Muscle of leg (tissue), 16 donors: ENCODE measurements around the gene SRP68. TPM values are rescaled to one million over a fixed set of nuclear protein-coding genes. Genes with fewer than 3 reads are reported as not detected.

Experiments used
- DNase-seq: peaks from one replicate; pipeline ENCODE4 v3.0.0; 2013
- H3K27ac ChIP-seq: one replicate; pipeline ENCODE4 v1.5.1; 2013; ENCODE audit warnings: mild to moderate bottlenecking, low read length, control low read depth
- H3K27me3 ChIP-seq: one replicate; pipeline ENCODE4 v1.6.1; 2013; ENCODE audit warnings: low read length; ENCODE audit not compliant: control insufficient read depth, insufficient read depth
- H3K36me3 ChIP-seq: one replicate; pipeline ENCODE4 v1.6.1; 2013; ENCODE audit warnings: low read length; ENCODE audit not compliant: control insufficient read depth, insufficient read depth
- H3K4me1 ChIP-seq: one replicate; pipeline ENCODE4 v1.6.1; 2013; ENCODE audit warnings: low read length; ENCODE audit not compliant: control insufficient read depth, insufficient read depth
- H3K4me3 ChIP-seq: one replicate; pipeline ENCODE4 v1.5.1; 2013; ENCODE audit warnings: low read length, control low read depth
- H3K9me3 ChIP-seq: replicated peaks from 2 replicates; pipeline ENCODE4 v1.6.1; 2013; ENCODE audit warnings: low read depth, low read length; ENCODE audit not compliant: control insufficient read depth
- WGBS: methylation state at CpG from one replicate; pipeline ENCODE4 v1.1.5; 2013; ENCODE audit warnings: missing lambda C conversion rate; ENCODE audit not compliant: insufficient coverage; 5-methylcytosine and 5-hydroxymethylcytosine counted together
- long read RNA-seq, 11 donors: transcript quantifications; one replicate each; lab custom pipeline, GENCODE V29; 2026
- polyA plus RNA-seq, 8 donors: library from polyadenylated mRNA; unstranded; fragments of 120-200 nt; gene quantifications; one replicate each; pipeline versions ENCODE4 v1.2.1 to v1.2.3, GENCODE V29; 2013; ENCODE audit warnings: inconsistent platforms in 1 of 8, low replicate concordance in 1 of 8; ENCODE audit not compliant: insufficient read length in 8 of 8, insufficient read depth in 1 of 8
- total RNA-seq: library from RNA; stranded (reverse); fragments of 120-200 nt; gene quantifications from one replicate; pipeline ENCODE4 v1.2.4, GENCODE V29; 2013

Gene SRP68
- total RNA-seq (25.0 TPM), polyA plus RNA-seq (100 to 1,000 TPM in 2 of 8 donors, 10 to 100 TPM in 6; 72.6 to 110 (median 93.8) TPM)
- long read RNA-seq, donor 1, transcript SRP68-201 (16 exons, 2,649 nt), result major isoform, 11 of 11 reads
- long read RNA-seq, donor 1, partial matches to known transcripts, result 0 of 11 reads
- long read RNA-seq, donor 1, other reads (novel, unspliced or antisense), result 0 of 11 reads
- long read RNA-seq, donor 2, partial matches to known transcripts, result 0 of 2 reads
- long read RNA-seq, donor 2, other reads (novel, unspliced or antisense), result 0 of 2 reads
- long read RNA-seq, donor 3, transcript SRP68-201 (16 exons, 2,649 nt), result major isoform, 21 of 22 reads
- long read RNA-seq, donor 3, partial matches to known transcripts, result 0 of 22 reads
- long read RNA-seq, donor 3, other reads (novel, unspliced or antisense), result 0 of 22 reads
- long read RNA-seq, donor 4, transcript SRP68-201 (16 exons, 2,649 nt), result major isoform, 7 of 8 reads
- long read RNA-seq, donor 4, partial matches to known transcripts, result 0 of 8 reads
- long read RNA-seq, donor 4, other reads (novel, unspliced or antisense), result 0 of 8 reads
- long read RNA-seq, donor 5, transcript SRP68-201 (16 exons, 2,649 nt), result major isoform, 35 of 43 reads
- long read RNA-seq, donor 5, partial matches to known transcripts, result 7 of 43 reads
- long read RNA-seq, donor 5, other reads (novel, unspliced or antisense), result 0 of 43 reads
- long read RNA-seq, donor 6, transcript SRP68-201 (16 exons, 2,649 nt), result major isoform, 25 of 26 reads
- long read RNA-seq, donor 6, partial matches to known transcripts, result 0 of 26 reads
- long read RNA-seq, donor 6, other reads (novel, unspliced or antisense), result 0 of 26 reads
- long read RNA-seq, donor 7, transcript SRP68-201 (16 exons, 2,649 nt), result major isoform, 17 of 19 reads
- long read RNA-seq, donor 7, partial matches to known transcripts, result 0 of 19 reads
- long read RNA-seq, donor 7, other reads (novel, unspliced or antisense), result 0 of 19 reads
- long read RNA-seq, donor 8, transcript SRP68-201 (16 exons, 2,649 nt), result major isoform, 9 of 11 reads
- long read RNA-seq, donor 8, partial matches to known transcripts, result 0 of 11 reads
- long read RNA-seq, donor 8, other reads (novel, unspliced or antisense), result 0 of 11 reads
- long read RNA-seq, donor 9, transcript SRP68-201 (16 exons, 2,649 nt), result major isoform, 6 of 8 reads
- long read RNA-seq, donor 9, partial matches to known transcripts, result 0 of 8 reads
- long read RNA-seq, donor 9, other reads (novel, unspliced or antisense), result 0 of 8 reads
- long read RNA-seq, donor 10, transcript SRP68-201 (16 exons, 2,649 nt), result major isoform, 18 of 23 reads
- long read RNA-seq, donor 10, partial matches to known transcripts, result 0 of 23 reads
- long read RNA-seq, donor 10, other reads (novel, unspliced or antisense), result 0 of 23 reads
- long read RNA-seq, donor 11, transcript SRP68-201 (16 exons, 2,649 nt), result major isoform, 12 of 13 reads
- long read RNA-seq, donor 11, partial matches to known transcripts, result 0 of 13 reads
- long read RNA-seq, donor 11, other reads (novel, unspliced or antisense), result 0 of 13 reads

DNA sequence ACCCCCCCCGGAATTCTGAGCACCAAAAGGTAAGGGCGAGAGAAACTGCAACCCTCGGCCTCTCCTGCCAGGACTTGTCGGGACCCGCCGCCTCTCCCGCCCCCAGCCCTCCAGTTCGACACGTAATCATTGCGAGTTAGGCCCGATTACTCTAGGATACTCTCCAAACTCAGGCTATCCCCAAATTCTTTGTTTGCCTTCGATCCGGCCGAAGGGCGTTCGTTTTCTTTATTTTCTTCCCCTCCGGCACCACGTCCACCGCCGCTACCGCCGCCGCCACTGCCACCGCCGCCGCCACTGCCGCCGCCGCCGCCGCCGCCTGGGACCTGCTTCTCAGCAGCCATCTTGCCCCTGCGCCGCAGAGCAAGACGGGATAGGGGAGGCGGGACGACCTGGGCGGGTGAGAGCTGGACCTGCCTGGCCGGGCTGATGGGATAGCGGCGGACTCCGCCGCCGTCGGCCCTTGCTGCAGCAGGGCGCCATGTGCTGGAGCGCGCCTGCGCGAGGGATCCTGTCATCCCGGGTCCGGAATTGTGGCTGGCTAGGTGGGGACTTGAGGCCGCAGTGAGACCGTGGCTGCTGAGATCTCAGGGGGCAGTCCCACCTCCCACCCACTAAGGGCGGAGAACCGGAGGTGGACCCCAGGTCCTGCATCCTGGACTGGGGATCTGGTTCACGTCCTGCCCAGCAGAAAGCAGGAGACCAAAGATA, at the start of gene SRP68:
SRP68 (minus strand) TSS at position 370 of the 711 bp plus-strand sequence; CDS start at position 344, 26 bp downstream.
- Histone ChIP-seq H3K27me3 (peaks cover 41% of the 10 kb centered on the region), H3K4me3 (peak within 1 kb of the TSS; percentile 82), H3K9me3 (no peaks in the 10 kb centered on the region), H3K27ac (peak within 1 kb of the TSS; percentile 75), H3K4me1 (peaks cover 38% of the 10 kb centered on the region), H3K36me3 (peaks cover 14% of the 10 kb centered on the region)
- under 1% methylated on average over 55 of the region's 57 CpGs for WGBS
- DNase-seq, result peak; percentile 97

DNA sequence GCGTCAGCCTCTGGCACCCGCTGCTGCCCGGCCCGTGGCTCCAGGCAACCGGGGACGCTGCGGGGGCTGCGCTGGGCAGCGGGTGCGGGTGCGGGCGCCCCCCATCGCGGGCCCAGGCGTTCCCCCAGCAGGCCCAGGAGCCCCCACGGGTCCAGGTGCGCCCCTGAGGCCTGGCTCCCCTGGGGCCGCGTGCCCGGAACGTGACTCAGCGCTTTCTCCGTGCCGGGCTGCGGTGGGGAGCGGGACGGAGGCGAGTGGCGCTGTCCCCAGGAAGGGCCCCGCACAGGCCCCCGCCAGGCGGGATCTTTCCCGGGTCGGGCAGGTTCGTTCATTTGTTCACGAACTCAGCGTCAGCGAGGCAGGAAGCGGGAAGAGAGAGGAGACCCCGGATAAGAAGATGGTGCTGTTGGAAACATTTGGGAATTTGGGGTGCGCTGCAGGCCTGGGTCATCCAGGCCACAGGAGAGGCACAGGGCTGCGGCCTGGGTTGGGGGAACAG, 49.7 kb upstream of the SRP68 start:
- H3K4me1 ChIP-seq, result peaks cover 14% of the 10 kb centered on the region
- peak overlapping the region; percentile 35 for H3K27ac ChIP-seq
- H3K27me3 ChIP-seq, result peaks cover 5% of the 10 kb centered on the region
- DNase-seq, result peak; percentile 45
- H3K9me3 ChIP-seq, result no peaks in the 10 kb centered on the region
- no peaks in the 10 kb centered on the region for H3K36me3 ChIP-seq
- WGBS, result 13% methylated on average over 42 of the region's 42 CpGs
- peak overlapping the region; percentile 45 for H3K4me3 ChIP-seq

GRCh38 chr17:76120658-76121008, 48.3 kb upstream of the SRP68 start:
- no peaks in the 10 kb centered on the region for H3K36me3 ChIP-seq
- H3K4me3 ChIP-seq, result no peak overlapping the region
- no peaks in the 10 kb centered on the region for H3K9me3 ChIP-seq
- H3K4me1 ChIP-seq, result peaks cover 14% of the 10 kb centered on the region
- DNase-seq, result no peak
- H3K27me3 ChIP-seq, result peaks cover 5% of the 10 kb centered on the region
- WGBS, result 88% methylated on average over 3 of the region's 5 CpGs
- H3K27ac ChIP-seq, result no peak overlapping the region

DNA sequence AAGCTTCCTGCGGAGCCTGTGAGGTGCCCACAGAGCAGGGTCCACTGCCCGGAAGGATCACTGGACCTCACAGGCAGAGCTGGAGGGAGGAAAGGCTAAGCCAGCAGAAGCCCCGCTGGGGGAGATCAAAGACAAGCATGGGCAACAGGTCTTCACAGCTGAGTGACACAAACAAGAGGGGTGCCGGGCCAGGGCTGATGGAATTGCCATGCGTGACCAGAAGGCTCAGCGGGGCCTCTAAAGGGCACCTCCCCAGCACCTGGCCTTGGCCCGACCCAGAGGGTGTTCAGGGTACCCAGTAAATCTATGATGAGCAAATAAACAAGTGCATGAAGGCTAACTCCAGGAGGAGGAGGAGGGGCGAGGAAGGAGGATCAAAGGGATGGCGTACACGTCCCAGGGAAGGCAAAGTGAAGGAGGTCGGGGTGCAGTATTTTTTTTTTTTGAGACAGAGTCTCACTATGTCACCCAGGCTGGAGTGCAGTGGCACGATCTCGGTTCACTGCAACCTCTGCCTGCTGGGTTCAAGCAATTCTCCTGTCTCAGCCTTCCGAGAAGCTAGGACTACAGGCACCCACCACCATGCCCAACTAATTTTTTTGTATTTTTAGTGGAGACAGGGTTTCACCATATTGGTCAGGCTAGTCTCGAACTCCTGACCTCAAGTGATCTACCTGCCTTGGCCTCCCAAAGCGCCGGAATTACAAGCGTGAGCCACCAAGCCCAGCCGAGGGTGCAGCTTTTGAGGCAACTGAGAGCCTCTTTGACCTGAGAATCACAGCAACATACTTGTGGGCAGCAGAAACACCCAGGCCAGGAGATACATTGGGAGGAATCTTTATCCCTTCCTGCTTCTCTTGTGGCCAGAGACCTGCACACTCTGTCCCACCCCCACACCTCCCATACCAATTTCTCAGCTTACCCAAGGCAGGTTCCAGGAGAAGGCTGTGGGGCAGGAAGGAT, 47.4 kb upstream of the SRP68 start:
- H3K4me3 ChIP-seq, result no peak overlapping the region
- peaks cover 14% of the 10 kb centered on the region for H3K4me1 ChIP-seq
- no peaks in the 10 kb centered on the region for H3K9me3 ChIP-seq
- no peak overlapping the region for H3K27ac ChIP-seq
- H3K27me3 ChIP-seq, result peaks cover 5% of the 10 kb centered on the region
- WGBS, result 65% methylated on average over 18 of the region's 19 CpGs
- no peaks in the 10 kb centered on the region for H3K36me3 ChIP-seq
- DNase-seq, result no peak

DNA sequence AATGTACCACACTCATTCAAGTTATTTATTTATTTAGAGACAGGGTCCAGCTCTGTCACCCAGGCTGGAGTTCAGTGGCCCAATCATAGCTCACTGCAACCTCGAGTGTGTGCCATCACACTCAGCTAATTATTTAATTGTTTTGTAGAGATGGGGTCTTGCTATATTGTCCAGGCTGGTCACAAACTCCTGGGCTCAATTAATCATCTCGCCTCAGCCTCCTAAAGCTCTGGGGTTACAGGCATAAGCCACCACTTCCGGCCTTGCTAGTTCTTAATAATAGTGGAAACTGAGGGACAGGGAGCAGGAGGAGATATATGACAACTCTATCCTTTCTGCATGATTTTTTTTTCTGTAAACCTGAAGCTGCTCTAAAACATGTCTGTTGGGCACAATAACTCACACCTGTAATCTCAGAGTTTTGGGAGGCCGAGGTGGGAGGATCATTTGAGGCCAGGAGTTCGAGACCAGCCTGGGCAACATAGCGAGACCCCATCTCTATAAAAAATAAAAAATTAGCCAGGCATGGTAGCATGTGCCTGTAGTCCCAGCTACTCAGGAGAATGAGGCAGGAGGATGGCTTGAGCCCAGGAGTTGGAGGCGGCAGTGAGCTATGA, 42.9 kb upstream of the SRP68 start:
- no peak overlapping the region for H3K27ac ChIP-seq
- H3K27me3 ChIP-seq, result no peaks in the 10 kb centered on the region
- no peaks in the 10 kb centered on the region for H3K9me3 ChIP-seq
- no peak for DNase-seq
- 89% methylated on average over 1 of the region's 7 CpGs for WGBS
- no peaks in the 10 kb centered on the region for H3K36me3 ChIP-seq
- no peaks in the 10 kb centered on the region for H3K4me1 ChIP-seq
- no peak overlapping the region for H3K4me3 ChIP-seq

DNA sequence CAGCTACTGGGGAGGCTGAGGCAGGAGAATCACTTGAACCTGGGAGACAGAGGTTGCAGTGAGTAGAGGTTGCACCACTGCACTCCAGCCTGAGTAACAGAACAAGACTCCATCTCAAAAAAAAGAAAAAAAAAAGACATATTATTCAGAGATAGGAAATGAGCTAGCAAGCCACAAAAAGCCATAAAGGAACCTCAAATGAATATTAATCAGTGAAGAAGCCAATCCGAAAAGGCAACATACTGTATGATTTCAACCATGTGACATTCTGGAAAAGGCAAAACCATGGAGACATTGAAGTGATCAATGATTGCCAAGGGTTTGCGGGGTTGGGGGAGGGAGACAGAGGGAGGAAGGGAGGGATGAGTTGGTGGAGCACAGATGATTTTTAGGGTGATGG, 39.6 kb upstream of the SRP68 start:
- no peaks in the 10 kb centered on the region for H3K36me3 ChIP-seq
- WGBS, result no CpG with 5 or more reads among the region's 2 CpGs

GRCh38 chr17:76107509-76107908, 35.2 kb upstream of the SRP68 start:
- no CpG with 5 or more reads among the region's 6 CpGs for WGBS

More for the DNA sequence above, 39.6 kb upstream of the SRP68 start:
- Histone ChIP-seq H3K9me3 (no peaks in the 10 kb centered on the region), H3K4me3 (no peak overlapping the region), H3K27ac (no peak overlapping the region), H3K27me3 (no peaks in the 10 kb centered on the region), H3K4me1 (no peaks in the 10 kb centered on the region)
- DNase-seq, result no peak

DNA sequence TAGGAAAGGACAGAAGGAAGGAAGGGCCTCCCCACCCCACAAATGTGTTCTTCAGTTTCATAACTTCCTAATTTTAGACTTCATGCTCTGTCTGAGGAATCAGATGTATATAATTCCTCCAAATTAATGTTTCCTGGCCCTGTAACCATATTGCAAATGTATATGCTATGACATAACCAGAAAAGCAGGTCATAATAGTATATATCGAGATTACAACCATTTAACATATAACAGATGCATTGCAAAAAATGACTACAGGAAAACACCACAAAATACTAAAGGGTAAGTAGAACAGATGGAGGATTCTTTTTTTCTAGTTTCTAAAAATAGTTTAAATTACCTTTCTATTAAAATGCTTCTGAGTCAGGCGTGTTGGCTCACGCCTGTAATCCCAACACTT, 34.4 kb upstream of the SRP68 start:
- H3K36me3 ChIP-seq, result peaks cover 5% of the 10 kb centered on the region
- H3K27me3 ChIP-seq, result no peaks in the 10 kb centered on the region
- H3K9me3 ChIP-seq, result no peaks in the 10 kb centered on the region
- DNase-seq, result no peak
- no peak overlapping the region for H3K4me3 ChIP-seq
- H3K4me1 ChIP-seq, result peaks cover 23% of the 10 kb centered on the region
- WGBS, result no CpG with 5 or more reads among the region's 3 CpGs
- H3K27ac ChIP-seq, result peak overlapping the region; percentile 31

More at GRCh38 chr17:76107509-76107908, 35.2 kb upstream of the SRP68 start:
- no peaks in the 10 kb centered on the region for H3K9me3 ChIP-seq
- no peak for DNase-seq
- peaks cover 18% of the 10 kb centered on the region for H3K4me1 ChIP-seq
- H3K27ac ChIP-seq, result no peak overlapping the region
- no peaks in the 10 kb centered on the region for H3K27me3 ChIP-seq
- H3K36me3 ChIP-seq, result no peaks in the 10 kb centered on the region
- no peak overlapping the region for H3K4me3 ChIP-seq
